Measurements from ENCODE around the gene PUM2. TPM values are rescaled to one million over a fixed set of nuclear protein-coding genes. Genes with fewer than 3 reads are reported as not detected.
"Not testable (repeated sequence)": the region's sequence is repeated elsewhere in the genome, so short reads cannot be mapped to it uniquely, and the experiment has no call there.

PUM2 gene
- total RNA-seq, 2 donors from 2014 or later = 114 to 126 TPM

DNA sequence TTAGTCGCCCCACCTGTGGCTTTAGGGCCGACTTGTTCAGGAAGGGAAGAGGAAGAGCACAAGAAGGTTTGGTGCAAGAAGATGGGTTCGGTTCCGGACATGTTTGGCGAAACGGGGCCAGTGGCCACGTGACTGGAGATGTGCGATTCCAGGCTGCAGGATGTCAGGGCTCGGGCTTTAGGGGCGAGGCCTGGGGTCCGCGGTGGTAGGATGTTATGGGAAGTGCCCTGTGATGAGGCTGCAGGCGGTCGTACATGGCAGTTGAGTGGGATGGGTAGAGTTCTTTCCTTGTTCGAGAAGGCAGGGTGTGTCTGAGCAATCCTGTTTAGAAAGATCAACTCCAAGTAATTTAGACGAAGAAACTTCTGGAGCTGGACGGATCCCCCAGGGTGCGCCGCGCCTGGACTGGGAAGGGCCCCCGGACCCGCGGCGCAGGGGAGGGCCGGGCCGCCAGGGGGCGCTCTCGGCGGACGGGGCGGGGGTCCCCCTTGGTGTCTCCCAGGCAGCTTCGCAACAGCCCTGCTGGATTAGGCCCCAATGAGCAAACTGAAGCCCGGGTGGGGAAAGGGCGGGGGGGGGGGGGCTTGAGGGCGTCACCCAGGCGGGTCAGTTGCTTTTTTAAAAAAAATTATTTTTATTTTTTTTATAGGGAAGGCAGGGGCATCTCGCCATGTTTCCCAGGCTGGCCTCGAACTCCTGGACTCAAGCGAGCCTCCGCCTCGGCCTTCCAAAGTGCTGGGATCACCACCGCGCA, 108.5 kb downstream of the PUM2 start:
- Mint-ChIP-seq H3K4me3 (no peak overlapping the region), H3K27ac (no peak overlapping the region), H3K36me3 (ENCODE audit: low read depth) (peaks cover 10% of the 10 kb centered on the region), H3K9me3 (no peaks in the 10 kb centered on the region), H3K27me3 (ENCODE audit: insufficient read depth) (no peaks in the 10 kb centered on the region), H3K4me1 (peaks cover 2% of the 10 kb centered on the region)
- peaks cover 6% of the 10 kb centered on the region for H3K36me3 ChIP-seq (ENCODE audit: control insufficient read depth, insufficient read depth, low read length)
- H3K27ac ChIP-seq (ENCODE audit: low read depth, low read length) = no peak overlapping the region
- H3K27me3 ChIP-seq (ENCODE audit: control insufficient read depth, insufficient read depth, low read length, poor library complexity, severe bottlenecking) = no peaks in the 10 kb centered on the region
- WGBS, 2 experiments (ENCODE audit: insufficient coverage in 1 of 2, insufficient read length in 1 of 2) = 88 to 98% methylated on average over 14 to 39 of the region's 43 CpGs
- peak; percentile 84 for DNase-seq
- H3K9me3 ChIP-seq (ENCODE audit: control insufficient read depth, low read length) = no peaks in the 10 kb centered on the region
- no peak overlapping the region for H3K9ac ChIP-seq (ENCODE audit: extremely low read depth, low read length, poor library complexity, severe bottlenecking)
- no peaks in the 10 kb centered on the region for H3K4me1 ChIP-seq (ENCODE audit: control insufficient read depth, insufficient read depth, low read length)
- peak; percentile 85 for TF ChIP-seq CTCF (conservative IDR thresholded peaks at IDR 0.05)
- H3K4me3 ChIP-seq (ENCODE audit: low read length) = no peak overlapping the region

DNA sequence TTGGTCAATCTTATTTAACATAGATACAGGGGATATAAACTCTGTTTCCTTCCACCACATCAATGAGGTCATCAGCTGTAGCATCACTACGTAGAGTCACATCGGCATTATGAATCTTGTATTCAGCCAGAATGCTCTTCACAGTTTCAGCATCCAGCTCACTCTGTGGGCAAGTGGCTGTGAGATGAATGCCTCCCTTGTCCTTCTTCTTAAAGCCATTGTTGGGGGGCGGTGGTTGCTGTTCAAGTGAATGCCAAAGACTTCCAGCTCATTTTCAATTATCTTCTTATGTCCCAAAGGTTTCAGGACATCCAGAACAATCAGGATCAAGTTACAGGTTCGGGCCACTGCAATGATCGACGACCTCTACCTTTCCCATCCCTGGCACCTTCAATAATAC, 110.4 kb downstream of the PUM2 start:
- not testable (repeated sequence) for H3K4me3 Mint-ChIP-seq; H3K4me1 Mint-ChIP-seq; H3K36me3 Mint-ChIP-seq (ENCODE audit: low read depth); H3K4me1 ChIP-seq (ENCODE audit: control insufficient read depth, insufficient read depth, low read length); H3K27me3 ChIP-seq (ENCODE audit: control insufficient read depth, insufficient read depth, low read length, poor library complexity, severe bottlenecking); DNase-seq; H3K9me3 Mint-ChIP-seq; H3K27ac Mint-ChIP-seq; H3K9ac ChIP-seq (ENCODE audit: extremely low read depth, low read length, poor library complexity, severe bottlenecking); H3K27me3 Mint-ChIP-seq (ENCODE audit: insufficient read depth); H3K9me3 ChIP-seq (ENCODE audit: control insufficient read depth, low read length); H3K27ac ChIP-seq (ENCODE audit: low read depth, low read length); H3K36me3 ChIP-seq (ENCODE audit: control insufficient read depth, insufficient read depth, low read length); H3K4me3 ChIP-seq (ENCODE audit: low read length)
- WGBS, 2 experiments (ENCODE audit: insufficient coverage in 1 of 2, insufficient read length in 1 of 2) = 93 to 100% methylated on average over 5 to 6 of the region's 6 CpGs

GRCh38 chr2:20236496-20236895, 114.1 kb downstream of the PUM2 start:
- Histone ChIP-seq H3K9me3 (ENCODE audit: control insufficient read depth, low read length) (no peaks in the 10 kb centered on the region), H3K27me3 (ENCODE audit: control insufficient read depth, insufficient read depth, low read length, poor library complexity, severe bottlenecking) (no peaks in the 10 kb centered on the region), H3K9ac (ENCODE audit: extremely low read depth, low read length, poor library complexity, severe bottlenecking) (no peak overlapping the region), H3K4me1 (ENCODE audit: control insufficient read depth, insufficient read depth, low read length) (no peaks in the 10 kb centered on the region), H3K36me3 (ENCODE audit: control insufficient read depth, insufficient read depth, low read length) (no peaks in the 10 kb centered on the region), H3K27ac (ENCODE audit: low read depth, low read length) (no peak overlapping the region), H3K4me3 (ENCODE audit: low read length) (no peak overlapping the region)
- Mint-ChIP-seq H3K36me3 (ENCODE audit: low read depth) (no peaks in the 10 kb centered on the region), H3K27ac (no peak overlapping the region), H3K4me1 (peaks cover 3% of the 10 kb centered on the region), H3K27me3 (ENCODE audit: insufficient read depth) (no peaks in the 10 kb centered on the region), H3K4me3 (no peak overlapping the region), H3K9me3 (no peaks in the 10 kb centered on the region)
- no peak for DNase-seq
- TF ChIP-seq CTCF (conservative IDR thresholded peaks at IDR 0.05) = no peak
- 89 to 91% methylated on average over 5 of the region's 5 CpGs for WGBS, 2 experiments (ENCODE audit: insufficient coverage in 1 of 2, insufficient read length in 1 of 2)

Measured in endodermal cell (in vitro differentiated cells).